H9 (cell line): ENCODE measurements around the gene TECRL. TPM values are rescaled to one million over a fixed set of nuclear protein-coding genes. Genes with fewer than 3 reads are reported as not detected.

Experiments used
- DNase-seq: peaks from one replicate; pipeline ENCODE4 v3.0.0-alpha.2; 2017
- H2AFZ ChIP-seq: one replicate; pipeline ENCODE4 v1.6.1; 2013; ENCODE audit warnings: mild to moderate bottlenecking, low read length, control low read depth, moderate library complexity
- H2AK5ac ChIP-seq: 2 replicates; pipeline ENCODE4 v1.6.1; 2013; ENCODE audit warnings: low read length, control low read depth, mixed read lengths; ENCODE audit not compliant: insufficient read length
- H2BK120ac ChIP-seq: one replicate; pipeline ENCODE4 v1.6.1; 2013; ENCODE audit warnings: low read depth, mild to moderate bottlenecking, low read length, control low read depth, inconsistent platforms; ENCODE audit not compliant: poor library complexity, severe bottlenecking
- H2BK12ac ChIP-seq: 2 replicates; pipeline ENCODE4 v1.6.1; 2013; ENCODE audit warnings: low read length, control low read depth, mixed read lengths, low read depth; ENCODE audit not compliant: insufficient read length
- H2BK15ac ChIP-seq: 2 replicates; pipeline ENCODE4 v1.6.1; 2013; ENCODE audit warnings: low read depth, low read length, control low read depth
- H2BK20ac ChIP-seq: one replicate; pipeline ENCODE4 v1.6.1; 2013; ENCODE audit warnings: low read depth, mild to moderate bottlenecking, low read length, control low read depth, inconsistent platforms; ENCODE audit not compliant: poor library complexity, severe bottlenecking
- H2BK5ac ChIP-seq: 2 replicates; pipeline ENCODE4 v1.6.1; 2013; ENCODE audit warnings: low read length, control low read depth, mixed read lengths; ENCODE audit not compliant: insufficient read length
- H3K14ac ChIP-seq: 2 replicates; pipeline ENCODE4 v1.6.1; 2013; ENCODE audit warnings: low read length, control low read depth; ENCODE audit not compliant: insufficient read depth
- H3K18ac ChIP-seq: 2 replicates; pipeline ENCODE4 v1.6.1; 2013; ENCODE audit warnings: low read depth, mild to moderate bottlenecking, mixed read lengths, low read length, control low read depth; ENCODE audit not compliant: insufficient read length
- H3K23ac ChIP-seq: 2 replicates; pipeline ENCODE4 v1.6.1; 2013; ENCODE audit warnings: low read length, control low read depth, mixed read lengths, low read depth; ENCODE audit not compliant: insufficient read length
- H3K23me2 ChIP-seq: 2 replicates; pipeline ENCODE4 v1.6.1; 2013; ENCODE audit warnings: low read depth, mild to moderate bottlenecking, mixed read lengths, low read length, control low read depth; ENCODE audit not compliant: insufficient read length, poor library complexity, severe bottlenecking
- H3K27ac ChIP-seq: 2 replicates; pipeline ENCODE4 v1.5.1; 2013; ENCODE audit warnings: low read length, control low read depth, mixed read lengths, low read depth; ENCODE audit not compliant: insufficient read length
- H3K27me3 ChIP-seq: 2 replicates; pipeline ENCODE4 v1.6.1; 2013; ENCODE audit warnings: low read length, control low read depth, inconsistent platforms; ENCODE audit not compliant: insufficient read depth
- H3K4ac ChIP-seq: 2 replicates; pipeline ENCODE4 v1.6.1; 2013; ENCODE audit warnings: low read depth, mild to moderate bottlenecking, control low read depth, inconsistent platforms, low read length, moderate library complexity
- H3K4me1 ChIP-seq: 2 replicates; pipeline ENCODE4 v1.6.1; 2013; ENCODE audit warnings: low read length, control low read depth, inconsistent platforms; ENCODE audit not compliant: insufficient read depth
- H3K4me2 ChIP-seq: 2 replicates; pipeline ENCODE4 v1.6.1; 2013; ENCODE audit warnings: low read length, control low read depth, mixed read lengths; ENCODE audit not compliant: insufficient read length, insufficient read depth
- H3K56ac ChIP-seq: 2 replicates; pipeline ENCODE4 v1.6.1; 2013; ENCODE audit warnings: low read depth, mild to moderate bottlenecking, mixed read lengths, low read length, control low read depth; ENCODE audit not compliant: insufficient read length
- H3K79me1 ChIP-seq: 2 replicates; pipeline ENCODE4 v1.6.1; 2013; ENCODE audit warnings: low read depth, mild to moderate bottlenecking, moderate library complexity, low read length, control low read depth, inconsistent platforms; ENCODE audit not compliant: insufficient read depth, poor library complexity, severe bottlenecking
- H3K79me2 ChIP-seq: 2 replicates; pipeline ENCODE4 v1.6.1; 2013; ENCODE audit warnings: low read length, control low read depth, inconsistent platforms; ENCODE audit not compliant: insufficient read depth
- H3K9ac ChIP-seq: 2 replicates; pipeline ENCODE4 v1.6.1; 2013; ENCODE audit warnings: low read length, control low read depth, mixed read lengths; ENCODE audit not compliant: insufficient read length; ENCODE audit errors: extremely low read depth
- H3K9me3 ChIP-seq: one replicate; pipeline ENCODE4 v1.6.1; 2013; ENCODE audit warnings: low read depth, low read length, inconsistent platforms; ENCODE audit not compliant: control insufficient read depth
- H3T11ph ChIP-seq: one replicate; pipeline ENCODE4 v1.6.1; 2013; ENCODE audit warnings: mild to moderate bottlenecking, low read length, control low read depth, inconsistent platforms
- H4K20me1 ChIP-seq: one replicate; pipeline ENCODE4 v1.6.1; 2013; ENCODE audit not compliant: control insufficient read depth, insufficient read length, insufficient read depth
- H4K5ac ChIP-seq: 2 replicates; pipeline ENCODE4 v1.6.1; 2013; ENCODE audit warnings: low read depth, mild to moderate bottlenecking, mixed read lengths, low read length, control low read depth; ENCODE audit not compliant: insufficient read length
- H4K8ac ChIP-seq: replicated peaks from 2 replicates; pipeline ENCODE4 v1.6.1; 2013; ENCODE audit warnings: low read length, control low read depth, mixed read lengths, low read depth; ENCODE audit not compliant: insufficient read length
- H4K91ac ChIP-seq: 2 replicates; pipeline ENCODE4 v1.6.1; 2013; ENCODE audit warnings: low read depth, mild to moderate bottlenecking, moderate library complexity, mixed read lengths, low read length, control low read depth; ENCODE audit not compliant: insufficient read length
- H3K27ac Mint-ChIP-seq, 3 experiments: 2 replicates in 2 of 3; 3 replicates in 1 of 3; pipeline ENCODE4 v1.8.0; 2020 to 2021; ENCODE audit warnings: mixed read lengths in 3 of 3, mild to moderate bottlenecking in 1 of 3, moderate library complexity in 1 of 3
- H3K27me3 Mint-ChIP-seq: 2 replicates; pipeline ENCODE4 v1.8.0; 2021; ENCODE audit warnings: low read depth, mild to moderate bottlenecking, moderate library complexity, mixed read lengths
- H3K36me3 Mint-ChIP-seq, 3 experiments: 2 replicates in 2 of 3; 3 replicates in 1 of 3; pipeline ENCODE4 v1.8.0; 2020 to 2021; ENCODE audit warnings: low read depth in 3 of 3, mixed read lengths in 3 of 3; ENCODE audit not compliant: insufficient read depth in 1 of 3
- H3K4me1 Mint-ChIP-seq, 2 experiments: 2 replicates each; pipeline ENCODE4 v1.8.0; 2020; ENCODE audit warnings: mixed read lengths in 2 of 2
- H3K4me3 Mint-ChIP-seq, 2 experiments: 2 replicates in 1 of 2; 3 replicates in 1 of 2; pipeline ENCODE4 v1.8.0; 2020 to 2021; ENCODE audit warnings: mild to moderate bottlenecking in 2 of 2, mixed read lengths in 2 of 2, moderate library complexity in 1 of 2
- H3K9me3 Mint-ChIP-seq, 2 experiments: 2 replicates in 1 of 2; 3 replicates in 1 of 2; pipeline ENCODE4 v1.8.0; 2020; ENCODE audit warnings: mild to moderate bottlenecking in 2 of 2, mixed read lengths in 2 of 2, moderate library complexity in 1 of 2
- WGBS: extraction: QIAGEN DNeasy Blood & Tissue Kit; methylation state at CpG from one replicate; pipeline ENCODE4 v1.1.7; 2013; ENCODE audit warnings: missing lambda C conversion rate, low lambda C conversion rate, mixed read lengths; ENCODE audit not compliant: insufficient read length; ENCODE audit errors: extremely low coverage; 5-methylcytosine and 5-hydroxymethylcytosine counted together
- total RNA-seq: library from RNA; stranded (reverse); gene quantifications from 2 replicates; pipeline ENCODE4 v1.2.1, GENCODE V29; 2021
- TF ChIP-seq, protein P1 (sequence below): fragments of 200-600 bp; sonication (generic); conservative IDR thresholded peaks from 3 replicates; pipeline ENCODE4 v1.8.0; 2021; ENCODE audit warnings: antibody characterized with exemption, mild to moderate bottlenecking

TECRL gene
- total RNA-seq, 1 experiment from 2014 or later, result not detected

DNA sequence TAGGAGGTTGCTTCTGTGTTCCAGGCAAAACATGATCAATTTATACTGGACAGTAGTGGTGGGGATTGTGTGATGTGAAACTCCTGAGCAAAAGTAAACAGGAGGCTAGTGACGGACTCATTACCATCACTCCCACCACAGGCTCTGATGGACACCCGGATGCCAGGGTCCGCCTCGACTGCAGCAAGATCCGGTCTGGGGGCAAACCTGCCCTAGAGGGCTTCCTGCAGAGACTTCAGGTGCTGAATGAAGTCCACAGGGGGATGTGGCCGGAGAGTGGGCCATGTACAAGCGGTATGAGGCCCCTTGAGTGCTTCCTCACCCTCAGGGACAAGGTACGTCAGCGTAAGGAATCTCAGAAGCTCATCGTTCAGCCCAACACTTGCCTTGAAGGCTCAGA is 23.4 kb upstream of the TECRL start:
- no peaks in the 10 kb centered on the region for H3K79me1 ChIP-seq
- no peaks in the 10 kb centered on the region for H3K27me3 ChIP-seq
- H3K56ac ChIP-seq, result no peak overlapping the region
- no peak overlapping the region for H3K4me2 ChIP-seq
- H3K23ac ChIP-seq, result no peak overlapping the region
- no peak overlapping the region for H3K18ac ChIP-seq
- no peak overlapping the region for H3K14ac ChIP-seq
- peaks cover 14 to 24% (median 15%) of the 10 kb centered on the region in 3 experiments for H3K36me3 Mint-ChIP-seq
- peaks cover 18 to 22% of the 10 kb centered on the region in 2 experiments for H3K9me3 Mint-ChIP-seq
- no peak overlapping the region for H2BK120ac ChIP-seq
- no peak overlapping the region for H2BK15ac ChIP-seq
- DNase-seq, result no peak
- no peak overlapping the region for H3K4me3 Mint-ChIP-seq
- H3K4me1 ChIP-seq, result no peaks in the 10 kb centered on the region
- no peak overlapping the region for H2AK5ac ChIP-seq
- H3K9ac ChIP-seq, result no peak overlapping the region
- no peak overlapping the region for H4K8ac ChIP-seq
- H4K5ac ChIP-seq, result no peak overlapping the region
- no peaks in the 10 kb centered on the region for H3K23me2 ChIP-seq
- H3K79me2 ChIP-seq, result no peaks in the 10 kb centered on the region
- no peak overlapping the region for H3K27ac ChIP-seq
- no peak overlapping the region for H2BK5ac ChIP-seq
- no peaks in the 10 kb centered on the region for H3K9me3 ChIP-seq
- no peaks in the 10 kb centered on the region for H4K20me1 ChIP-seq
- no peak overlapping the region for H2AFZ ChIP-seq
- no peak overlapping the region for H2BK12ac ChIP-seq
- TF ChIP-seq, protein P1, sequence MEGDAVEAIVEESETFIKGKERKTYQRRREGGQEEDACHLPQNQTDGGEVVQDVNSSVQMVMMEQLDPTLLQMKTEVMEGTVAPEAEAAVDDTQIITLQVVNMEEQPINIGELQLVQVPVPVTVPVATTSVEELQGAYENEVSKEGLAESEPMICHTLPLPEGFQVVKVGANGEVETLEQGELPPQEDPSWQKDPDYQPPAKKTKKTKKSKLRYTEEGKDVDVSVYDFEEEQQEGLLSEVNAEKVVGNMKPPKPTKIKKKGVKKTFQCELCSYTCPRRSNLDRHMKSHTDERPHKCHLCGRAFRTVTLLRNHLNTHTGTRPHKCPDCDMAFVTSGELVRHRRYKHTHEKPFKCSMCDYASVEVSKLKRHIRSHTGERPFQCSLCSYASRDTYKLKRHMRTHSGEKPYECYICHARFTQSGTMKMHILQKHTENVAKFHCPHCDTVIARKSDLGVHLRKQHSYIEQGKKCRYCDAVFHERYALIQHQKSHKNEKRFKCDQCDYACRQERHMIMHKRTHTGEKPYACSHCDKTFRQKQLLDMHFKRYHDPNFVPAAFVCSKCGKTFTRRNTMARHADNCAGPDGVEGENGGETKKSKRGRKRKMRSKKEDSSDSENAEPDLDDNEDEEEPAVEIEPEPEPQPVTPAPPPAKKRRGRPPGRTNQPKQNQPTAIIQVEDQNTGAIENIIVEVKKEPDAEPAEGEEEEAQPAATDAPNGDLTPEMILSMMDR, result no peak
- H3K27me3 Mint-ChIP-seq, result no peaks in the 10 kb centered on the region
- no CpG with 5 or more reads among the region's 10 CpGs for WGBS
- no peak overlapping the region for H2BK20ac ChIP-seq
- no peak overlapping the region for H3T11ph ChIP-seq
- no peak overlapping the region for H3K4ac ChIP-seq
- H4K91ac ChIP-seq, result no peak overlapping the region
- no peak overlapping the region for H3K27ac Mint-ChIP-seq
- no peaks in the 10 kb centered on the region for H3K4me1 Mint-ChIP-seq
